ENCODE measurements around the gene DCPS.
"Not testable (repeated sequence)": the region's sequence is repeated elsewhere in the genome, so short reads cannot be mapped to it uniquely, and the experiment has no call there.

The DCPS gene

GRCh38 chr11:126303623-126304456 is at the start of gene DCPS:
DCPS (plus strand) TSS chr11:126304060; CDS start chr11:126304081, 21 bp downstream.
- DNase-seq: peak; percentile 86 to 89

- no peak for DNase-seq
These were observed 49.0 kb upstream of the DCPS start for GRCh38 chr11:126254819-126255218.

- DNase-seq: not testable (repeated sequence)
These were observed 48.4 kb upstream of the DCPS start for GRCh38 chr11:126255507-126255906.

- no peak for DNase-seq
These were observed 47.6 kb upstream of the DCPS start for GRCh38 chr11:126256216-126256615.

- DNase-seq: no peak
These were observed 46.7 kb upstream of the DCPS start for GRCh38 chr11:126257144-126257543.

GRCh38 chr11:126257764-126258163 is 46.1 kb upstream of the DCPS start:
- DNase-seq: no peak

- no peak for DNase-seq
These were observed 41.6 kb upstream of the DCPS start for GRCh38 chr11:126262216-126262615.

- DNase-seq: no peak
These were observed 40.4 kb upstream of the DCPS start for GRCh38 chr11:126263489-126263888.

- no peak for DNase-seq
These were observed 38.0 kb upstream of the DCPS start for GRCh38 chr11:126265811-126266210.

- no peak for DNase-seq
These were observed 36.2 kb upstream of the DCPS start for GRCh38 chr11:126267650-126268049.

GRCh38 chr11:126268361-126268707 is 35.5 kb upstream of the DCPS start:
- no peak for DNase-seq

GRCh38 chr11:126268708-126269579 is 34.9 kb upstream of the DCPS start, which contains the start of the genes FOXRED1 and SRPRA:
FOXRED1 (plus strand) TSS chr11:126269154; CDS start chr11:126269207, 53 bp downstream.
SRPRA (minus strand) TSS chr11:126268895; CDS start chr11:126268804, 91 bp downstream.
- DNase-seq: peak; percentile 99 to 100

GRCh38 chr11:126277322-126277721 is 26.5 kb upstream of the DCPS start:
- no peak for DNase-seq

- no peak for DNase-seq
These were observed 26.1 kb upstream of the DCPS start for GRCh38 chr11:126277780-126278179.

- DNase-seq: no peak
These were observed 24.7 kb upstream of the DCPS start for GRCh38 chr11:126279191-126279590.

- no peak for DNase-seq
These were observed 23.3 kb upstream of the DCPS start for GRCh38 chr11:126280595-126280994.

GRCh38 chr11:126281245-126281644 is 22.6 kb upstream of the DCPS start:
- DNase-seq: no peak

GRCh38 chr11:126281666-126282175 is 22.1 kb upstream of the DCPS start:
- no peak for DNase-seq

- DNase-seq: peak; percentile 17 to 40
These were observed 21.5 kb upstream of the DCPS start for GRCh38 chr11:126282361-126282735.

- peak; percentile 44 to 70 for DNase-seq
These were observed 20.9 kb upstream of the DCPS start, which contains the start of gene TIRAP for GRCh38 chr11:126282736-126283591. TIRAP (plus strand) TSS chr11:126283093; CDS start chr11:126290895, 7,802 bp downstream.

- peak; percentile 73 to 82 for DNase-seq
These were observed 19.0 kb upstream of the DCPS start for GRCh38 chr11:126284829-126285228.

GRCh38 chr11:126288237-126288636 is 15.6 kb upstream of the DCPS start:
- no peak for DNase-seq
